ENCODE results near the gene SCNN1A. TPM values are rescaled to one million over a fixed set of nuclear protein-coding genes. Genes with fewer than 3 reads are reported as not detected.

SCNN1A gene
- total RNA-seq, 6 donors from 2014 or later: 153 to 594 (median 346) TPM

GRCh38 chr12:6383572-6384498 lies 8.5 kb upstream of the SCNN1A start, which contains the start of gene LTBR:
LTBR (plus strand) TSS chr12:6384162; CDS start chr12:6384359, 197 bp downstream.
- WGBS, 2 donors: 3 to 7% methylated on average over 4 to 48 of the region's 62 CpGs
- H3K4me1 ChIP-seq: peaks cover 47 to 77% (median 54%) of the 10 kb centered on the region in 4 donors
- peak within 1 kb of the TSS; percentile 90 to 99 (median 97) for H3K27ac ChIP-seq
- peak; percentile 96 to 99 for ATAC-seq (ENCODE audit: low FRiP score in 2 of 2)
- H3K9me3 ChIP-seq: no peaks in the 10 kb centered on the region
- peaks cover 0 to 31% (median 21%) of the 10 kb centered on the region in 4 donors for H3K36me3 ChIP-seq
- TF ChIP-seq EP300 (IDR thresholded peaks at IDR 0.05) (peak in 2 of 4 donors; percentile 94 to 96), POLR2A (IDR thresholded peaks at IDR 0.05) (peak in 3 of 4 donors; percentile 63 to 90 (median 63)), CTCF (IDR thresholded peaks at IDR 0.05) (peak in 3 of 6 experiments; percentile 21 to 40 (median 33)), POLR2AphosphoS5 (IDR thresholded peaks at IDR 0.05) (peak; percentile 96 to 99)
- peak within 1 kb of the TSS; percentile 67 to 76 (median 72) for H3K4me3 ChIP-seq
- H3K27me3 ChIP-seq: no peaks in the 10 kb centered on the region
- DNase-seq: peak; percentile 99

- TF ChIP-seq CTCF (IDR thresholded peaks at IDR 0.05) (no peak), POLR2A (IDR thresholded peaks at IDR 0.05) (no peak), POLR2AphosphoS5 (IDR thresholded peaks at IDR 0.05) (no peak), EP300 (IDR thresholded peaks at IDR 0.05) (no peak)
- no peaks in the 10 kb centered on the region for H3K27me3 ChIP-seq
- no peak for DNase-seq
- H3K27ac ChIP-seq: peak overlapping the region; percentile 90 to 99 (median 97)
- WGBS, 2 donors: 80 to 84% methylated on average over 6 of the region's 6 CpGs
- H3K9me3 ChIP-seq: no peaks in the 10 kb centered on the region
- no peak for ATAC-seq (ENCODE audit: low FRiP score in 2 of 2)
- H3K4me1 ChIP-seq: peaks cover 55 to 81% (median 61%) of the 10 kb centered on the region in 4 donors
- peak overlapping the region in 2 of 4 donors; percentile 67 to 68 for H3K4me3 ChIP-seq
- H3K36me3 ChIP-seq: peaks cover 0 to 22% (median 13%) of the 10 kb centered on the region in 4 donors
These were observed 7.6 kb upstream of the SCNN1A start for GRCh38 chr12:6382982-6383381.

GRCh38 chr12:6382371-6382770 lies 7.0 kb upstream of the SCNN1A start:
- DNase-seq (no peak), ATAC-seq (ENCODE audit: low FRiP score in 2 of 2) (no peak)
- H3K36me3 ChIP-seq: peaks cover 0 to 16% (median 7%) of the 10 kb centered on the region in 4 donors
- peaks cover 57 to 81% (median 67%) of the 10 kb centered on the region in 4 donors for H3K4me1 ChIP-seq
- TF ChIP-seq EP300 (IDR thresholded peaks at IDR 0.05) (no peak), POLR2A (IDR thresholded peaks at IDR 0.05) (no peak), CTCF (IDR thresholded peaks at IDR 0.05) (no peak), POLR2AphosphoS5 (IDR thresholded peaks at IDR 0.05) (no peak)
- no peak overlapping the region for H3K4me3 ChIP-seq
- H3K9me3 ChIP-seq: no peaks in the 10 kb centered on the region
- H3K27me3 ChIP-seq: no peaks in the 10 kb centered on the region
- 90 to 94% methylated on average over 6 to 7 of the region's 7 CpGs for WGBS, 2 donors
- H3K27ac ChIP-seq: peak overlapping the region; percentile 90 to 99 (median 97)

GRCh38 chr12:6380141-6381121 lies 5.1 kb upstream of the SCNN1A start:
- H3K4me3 ChIP-seq: no peak overlapping the region
- peaks cover 61 to 81% (median 76%) of the 10 kb centered on the region in 4 donors for H3K4me1 ChIP-seq
- no peaks in the 10 kb centered on the region for H3K27me3 ChIP-seq
- peak overlapping the region; percentile 30 to 90 (median 74) for H3K27ac ChIP-seq
- no peaks in the 10 kb centered on the region for H3K36me3 ChIP-seq
- WGBS, 2 donors: 70 to 75% methylated on average over 14 of the region's 14 CpGs
- no peaks in the 10 kb centered on the region for H3K9me3 ChIP-seq
- no peak for ATAC-seq (ENCODE audit: low FRiP score in 2 of 2)
- peak in 1 of 2 donors; percentile 70 for DNase-seq
- TF ChIP-seq CTCF (IDR thresholded peaks at IDR 0.05): no peak
- no peak for TF ChIP-seq POLR2A (IDR thresholded peaks at IDR 0.05)
- TF ChIP-seq EP300 (IDR thresholded peaks at IDR 0.05): no peak
- no peak for TF ChIP-seq POLR2AphosphoS5 (IDR thresholded peaks at IDR 0.05)

Data from upper lobe of left lung (tissue), 6 donors.